Large intestine (tissue), 3 donors: ENCODE measurements around the gene EPHB3. TPM values are rescaled to one million over a fixed set of nuclear protein-coding genes. Genes with fewer than 3 reads are reported as not detected.

Source experiments
- DNase-seq, 2 donors: peaks; one replicate each; pipeline versions ENCODE4 v3.0.0 to v3.0.0-alpha.2; 2013
- H3K27ac ChIP-seq: one replicate; pipeline ENCODE4 v1.5.1; 2013; ENCODE audit warnings: low read length
- H3K27me3 ChIP-seq: 2 replicates; pipeline ENCODE4 v1.6.1; 2013; ENCODE audit warnings: low read length; ENCODE audit not compliant: control insufficient read depth, insufficient read depth
- H3K36me3 ChIP-seq: 2 replicates; pipeline ENCODE4 v1.6.1; 2013; ENCODE audit warnings: low read length; ENCODE audit not compliant: control insufficient read depth, insufficient read depth
- H3K4me1 ChIP-seq: one replicate; pipeline ENCODE4 v1.6.1; 2013; ENCODE audit warnings: low read length; ENCODE audit not compliant: control insufficient read depth, insufficient read depth
- H3K4me3 ChIP-seq: one replicate; pipeline ENCODE4 v1.5.1; 2013; ENCODE audit warnings: low read length
- H3K9me3 ChIP-seq: one replicate; pipeline ENCODE4 v1.6.1; 2013; ENCODE audit warnings: mild to moderate bottlenecking, low read depth, low read length, moderate library complexity; ENCODE audit not compliant: control insufficient read depth
- WGBS: methylation state at CpG from one replicate; pipeline ENCODE4 v1.1.5; 2013; ENCODE audit warnings: low lambda C conversion rate; ENCODE audit not compliant: insufficient coverage; 5-methylcytosine and 5-hydroxymethylcytosine counted together
- polyA plus RNA-seq: library from polyadenylated mRNA; unstranded; fragments of 120-200 nt; gene quantifications from one replicate; pipeline ENCODE4 v1.2.1, GENCODE V29; 2013

The EPHB3 gene
- polyA plus RNA-seq, 1 donor = 9.3 TPM

- no CpG with 5 or more reads among the region's 18 CpGs for WGBS
- Histone ChIP-seq H3K4me3 (no peak overlapping the region), H3K9me3 (no peaks in the 10 kb centered on the region), H3K4me1 (no peaks in the 10 kb centered on the region), H3K36me3 (no peaks in the 10 kb centered on the region), H3K27me3 (peaks cover 27% of the 10 kb centered on the region), H3K27ac (no peak overlapping the region)
- DNase-seq = peak; percentile 61 to 66
Measured at GRCh38 chr3:184543843-184544512, 17.6 kb upstream of the EPHB3 start.

GRCh38 chr3:184544513-184544861 is 17.1 kb upstream of the EPHB3 start:
- no peak for DNase-seq
- Histone ChIP-seq H3K27me3 (peaks cover 23% of the 10 kb centered on the region), H3K9me3 (no peaks in the 10 kb centered on the region), H3K36me3 (no peaks in the 10 kb centered on the region), H3K27ac (no peak overlapping the region), H3K4me3 (no peak overlapping the region), H3K4me1 (no peaks in the 10 kb centered on the region)

GRCh38 chr3:184545769-184546168 is 15.8 kb upstream of the EPHB3 start:
- H3K9me3 ChIP-seq = no peaks in the 10 kb centered on the region
- H3K4me1 ChIP-seq = no peaks in the 10 kb centered on the region
- no peak overlapping the region for H3K4me3 ChIP-seq
- H3K27me3 ChIP-seq = peaks cover 23% of the 10 kb centered on the region
- H3K36me3 ChIP-seq = no peaks in the 10 kb centered on the region
- no peak overlapping the region for H3K27ac ChIP-seq
- WGBS = no CpG with 5 or more reads among the region's 3 CpGs
- no peak for DNase-seq

GRCh38 chr3:184546252-184546651 is 15.3 kb upstream of the EPHB3 start:
- DNase-seq = no peak
- WGBS = no CpG with 5 or more reads among the region's 7 CpGs

GRCh38 chr3:184549796-184550577 is 11.6 kb upstream of the EPHB3 start:
- DNase-seq = no peak
- H3K9me3 ChIP-seq = no peaks in the 10 kb centered on the region
- no CpG with 5 or more reads among the region's 15 CpGs for WGBS

More at GRCh38 chr3:184546252-184546651, 15.3 kb upstream of the EPHB3 start:
- H3K9me3 ChIP-seq = no peaks in the 10 kb centered on the region
- no peak overlapping the region for H3K27ac ChIP-seq
- H3K4me3 ChIP-seq = no peak overlapping the region
- H3K4me1 ChIP-seq = no peaks in the 10 kb centered on the region
- H3K27me3 ChIP-seq = peaks cover 21% of the 10 kb centered on the region
- H3K36me3 ChIP-seq = no peaks in the 10 kb centered on the region

GRCh38 chr3:184551103-184551502 is 10.5 kb upstream of the EPHB3 start:
- no CpG with 5 or more reads among the region's 8 CpGs for WGBS
- Histone ChIP-seq H3K4me1 (no peaks in the 10 kb centered on the region), H3K4me3 (no peak overlapping the region), H3K27ac (no peak overlapping the region), H3K36me3 (no peaks in the 10 kb centered on the region), H3K27me3 (peaks cover 5% of the 10 kb centered on the region), H3K9me3 (no peaks in the 10 kb centered on the region)
- DNase-seq = no peak

More at GRCh38 chr3:184549796-184550577, 11.6 kb upstream of the EPHB3 start:
- H3K36me3 ChIP-seq = no peaks in the 10 kb centered on the region
- no peak overlapping the region for H3K27ac ChIP-seq
- H3K4me3 ChIP-seq = no peak overlapping the region
- H3K4me1 ChIP-seq = no peaks in the 10 kb centered on the region
- peaks cover 5% of the 10 kb centered on the region for H3K27me3 ChIP-seq

- no CpG with 5 or more reads among the region's 12 CpGs for WGBS
Measured at GRCh38 chr3:184551614-184552256, 9.8 kb upstream of the EPHB3 start.

GRCh38 chr3:184552296-184552695 is 9.3 kb upstream of the EPHB3 start:
- Histone ChIP-seq H3K4me3 (no peak overlapping the region), H3K27me3 (peaks cover 5% of the 10 kb centered on the region), H3K4me1 (peaks cover 6% of the 10 kb centered on the region), H3K36me3 (no peaks in the 10 kb centered on the region), H3K9me3 (no peaks in the 10 kb centered on the region), H3K27ac (no peak overlapping the region)
- WGBS = no CpG with 5 or more reads among the region's 6 CpGs
- DNase-seq = no peak

More at GRCh38 chr3:184551614-184552256, 9.8 kb upstream of the EPHB3 start:
- no peaks in the 10 kb centered on the region for H3K9me3 ChIP-seq
- H3K4me1 ChIP-seq = peaks cover under 1% of the 10 kb centered on the region
- H3K27me3 ChIP-seq = peaks cover 5% of the 10 kb centered on the region
- no peak for DNase-seq
- no peaks in the 10 kb centered on the region for H3K36me3 ChIP-seq
- H3K27ac ChIP-seq = no peak overlapping the region
- no peak overlapping the region for H3K4me3 ChIP-seq

GRCh38 chr3:184552863-184553262 is 8.7 kb upstream of the EPHB3 start:
- H3K4me1 ChIP-seq = peaks cover 7% of the 10 kb centered on the region
- 80% methylated on average over 1 of the region's 13 CpGs for WGBS
- no peaks in the 10 kb centered on the region for H3K36me3 ChIP-seq
- DNase-seq = no peak
- H3K27me3 ChIP-seq = peaks cover 5% of the 10 kb centered on the region
- no peaks in the 10 kb centered on the region for H3K9me3 ChIP-seq
- no peak overlapping the region for H3K27ac ChIP-seq
- no peak overlapping the region for H3K4me3 ChIP-seq

- Histone ChIP-seq H3K9me3 (no peaks in the 10 kb centered on the region), H3K4me3 (no peak overlapping the region), H3K27me3 (peaks cover 5% of the 10 kb centered on the region), H3K27ac (no peak overlapping the region), H3K36me3 (no peaks in the 10 kb centered on the region), H3K4me1 (peaks cover 11% of the 10 kb centered on the region)
- no peak for DNase-seq
- WGBS = no CpG with 5 or more reads among the region's 4 CpGs
Measured at GRCh38 chr3:184553385-184553784, 8.2 kb upstream of the EPHB3 start.
